ENCODE data around the gene BPIFB3. TPM values are rescaled to one million over a fixed set of nuclear protein-coding genes. Genes with fewer than 3 reads are reported as not detected.
"Not testable (repeated sequence)": the region's sequence is repeated elsewhere in the genome, so short reads cannot be mapped to it uniquely, and the experiment has no call there.

Gene BPIFB3
- total RNA-seq, 1 donor from 2014 or later, result not detected

DNA sequence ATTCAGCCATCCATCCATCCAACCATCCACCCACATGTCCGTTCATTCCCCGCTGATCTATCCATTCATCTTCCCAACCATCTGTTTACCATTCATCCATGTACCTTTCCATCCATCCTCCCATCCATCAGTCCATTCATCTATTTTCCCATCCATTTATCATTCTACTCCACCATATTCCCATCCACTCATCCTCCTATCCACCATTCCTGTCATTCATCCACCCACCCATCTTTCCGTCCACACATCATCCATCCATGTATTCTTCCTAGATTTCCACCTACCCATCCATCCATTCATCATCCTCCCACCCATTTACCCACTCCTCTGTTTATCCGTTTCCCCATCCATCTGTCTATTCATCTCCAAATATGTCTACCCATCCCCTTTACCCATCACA lies 15.5 kb upstream of the BPIFB3 start:
- Mint-ChIP-seq H3K27me3 (ENCODE audit: low read depth) (peaks cover 37% of the 10 kb centered on the region), H3K4me1 (no peaks in the 10 kb centered on the region), H3K36me3 (no peaks in the 10 kb centered on the region), H3K4me3 (no peak overlapping the region), H3K27ac (no peak overlapping the region), H3K9me3 (no peaks in the 10 kb centered on the region)
- TF ChIP-seq, protein P1, sequence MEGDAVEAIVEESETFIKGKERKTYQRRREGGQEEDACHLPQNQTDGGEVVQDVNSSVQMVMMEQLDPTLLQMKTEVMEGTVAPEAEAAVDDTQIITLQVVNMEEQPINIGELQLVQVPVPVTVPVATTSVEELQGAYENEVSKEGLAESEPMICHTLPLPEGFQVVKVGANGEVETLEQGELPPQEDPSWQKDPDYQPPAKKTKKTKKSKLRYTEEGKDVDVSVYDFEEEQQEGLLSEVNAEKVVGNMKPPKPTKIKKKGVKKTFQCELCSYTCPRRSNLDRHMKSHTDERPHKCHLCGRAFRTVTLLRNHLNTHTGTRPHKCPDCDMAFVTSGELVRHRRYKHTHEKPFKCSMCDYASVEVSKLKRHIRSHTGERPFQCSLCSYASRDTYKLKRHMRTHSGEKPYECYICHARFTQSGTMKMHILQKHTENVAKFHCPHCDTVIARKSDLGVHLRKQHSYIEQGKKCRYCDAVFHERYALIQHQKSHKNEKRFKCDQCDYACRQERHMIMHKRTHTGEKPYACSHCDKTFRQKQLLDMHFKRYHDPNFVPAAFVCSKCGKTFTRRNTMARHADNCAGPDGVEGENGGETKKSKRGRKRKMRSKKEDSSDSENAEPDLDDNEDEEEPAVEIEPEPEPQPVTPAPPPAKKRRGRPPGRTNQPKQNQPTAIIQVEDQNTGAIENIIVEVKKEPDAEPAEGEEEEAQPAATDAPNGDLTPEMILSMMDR (IDR thresholded peaks at IDR 0.05; ENCODE audit: unreplicated experiment), result no peak
- no peak for DNase-seq (ENCODE audit: low spot score in 2 of 2, unreplicated experiment in 2 of 2)

DNA sequence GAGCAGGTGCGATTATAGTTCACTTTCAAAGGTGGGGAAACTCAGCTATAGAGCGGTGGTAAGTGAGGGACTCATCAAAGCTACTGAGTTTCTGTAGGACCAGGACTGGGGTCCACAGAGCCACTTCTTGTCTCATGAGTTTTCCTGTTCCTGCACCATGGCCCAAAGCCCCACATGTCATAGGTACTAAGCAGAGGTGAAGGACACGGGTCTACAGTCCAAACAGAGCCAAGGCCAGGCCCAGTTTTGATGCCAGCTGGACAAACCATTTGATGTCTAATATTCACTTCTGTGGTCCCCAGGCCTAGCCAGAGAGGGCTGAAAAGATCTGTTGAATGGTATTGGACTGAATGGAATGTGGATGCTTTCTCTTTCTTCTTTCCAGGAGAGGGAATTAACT lies 11.3 kb upstream of the BPIFB3 start:
- H3K27ac Mint-ChIP-seq, result no peak overlapping the region
- peaks cover 22% of the 10 kb centered on the region for H3K9me3 Mint-ChIP-seq
- peaks cover 31% of the 10 kb centered on the region for H3K27me3 Mint-ChIP-seq (ENCODE audit: low read depth)
- TF ChIP-seq, protein P1 (IDR thresholded peaks at IDR 0.05; ENCODE audit: unreplicated experiment), result no peak
- H3K36me3 Mint-ChIP-seq, result peaks cover 2% of the 10 kb centered on the region
- H3K4me3 Mint-ChIP-seq, result no peak overlapping the region
- DNase-seq (ENCODE audit: low spot score in 2 of 2, unreplicated experiment in 2 of 2), result no peak
- no peaks in the 10 kb centered on the region for H3K4me1 Mint-ChIP-seq

DNA sequence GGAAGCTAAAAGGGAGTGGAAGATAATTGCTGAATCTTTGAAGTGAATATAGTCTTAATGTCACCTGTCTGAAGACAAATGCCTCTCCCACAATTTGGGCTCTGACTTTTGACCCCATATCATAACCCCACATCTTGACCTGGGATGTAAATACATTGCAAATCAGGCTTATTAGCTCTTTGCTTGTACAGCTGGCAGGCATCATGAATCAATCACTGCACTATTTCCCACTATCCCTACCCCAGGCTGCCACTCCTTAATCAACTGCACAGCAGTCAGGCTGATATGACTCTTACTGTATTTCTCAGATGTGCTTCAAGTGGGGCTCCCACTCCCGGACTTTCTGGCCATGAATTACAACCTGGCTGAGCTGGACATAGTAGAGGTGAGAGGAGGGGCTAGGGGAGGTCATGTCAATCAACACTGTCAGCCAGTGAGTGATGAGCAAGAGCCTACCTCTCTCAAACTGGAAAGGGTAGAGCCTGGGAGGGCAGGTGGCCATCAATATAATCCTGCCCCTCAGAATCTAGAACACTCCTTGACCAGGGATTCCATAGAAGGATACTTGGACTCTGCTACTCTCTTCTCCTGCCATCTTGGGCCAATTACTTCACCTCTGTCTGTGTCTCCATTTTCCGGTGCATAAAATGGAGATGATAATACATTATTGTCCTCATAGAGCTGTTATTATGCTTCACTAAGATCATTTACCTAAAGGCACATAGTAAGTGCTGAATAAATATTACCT lies 10.5 kb upstream of the BPIFB3 start:
- no peak overlapping the region for H3K4me3 Mint-ChIP-seq
- no peak overlapping the region for H3K27ac Mint-ChIP-seq
- H3K36me3 Mint-ChIP-seq, result peaks cover 2% of the 10 kb centered on the region
- peaks cover 22% of the 10 kb centered on the region for H3K9me3 Mint-ChIP-seq
- H3K27me3 Mint-ChIP-seq (ENCODE audit: low read depth), result peaks cover 25% of the 10 kb centered on the region
- H3K4me1 Mint-ChIP-seq, result no peaks in the 10 kb centered on the region
- no peak for DNase-seq (ENCODE audit: low spot score in 2 of 2, unreplicated experiment in 2 of 2)
- TF ChIP-seq, protein P1 (IDR thresholded peaks at IDR 0.05; ENCODE audit: unreplicated experiment), result no peak

DNA sequence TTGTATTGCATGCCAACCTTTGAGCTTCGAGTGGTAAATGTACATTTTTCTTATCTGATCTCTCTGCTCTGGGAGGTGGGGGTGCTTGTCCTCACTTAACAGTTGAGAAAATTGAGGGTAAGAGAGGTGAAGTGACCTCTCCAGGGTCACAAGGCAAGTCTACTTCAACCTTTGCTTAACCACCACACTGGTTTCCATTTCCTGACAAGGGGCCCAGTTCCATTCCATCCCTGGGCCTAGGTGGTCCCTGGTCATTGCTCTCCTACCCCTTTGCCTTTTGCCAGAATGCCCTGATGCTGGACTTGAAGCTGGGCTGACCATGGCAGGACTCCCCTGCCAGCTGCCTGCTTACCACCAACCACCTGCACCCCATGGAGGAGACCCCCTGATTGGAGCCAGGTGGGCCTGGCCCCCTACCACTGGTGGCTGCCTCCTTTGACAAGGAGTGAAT lies 9.9 kb upstream of the BPIFB3 start:
- Mint-ChIP-seq H3K27me3 (ENCODE audit: low read depth) (peaks cover 20% of the 10 kb centered on the region), H3K27ac (no peak overlapping the region), H3K4me3 (no peak overlapping the region), H3K36me3 (peaks cover 2% of the 10 kb centered on the region), H3K4me1 (no peaks in the 10 kb centered on the region), H3K9me3 (peaks cover 22% of the 10 kb centered on the region)
- no peak for DNase-seq (ENCODE audit: low spot score in 2 of 2, unreplicated experiment in 2 of 2)
- TF ChIP-seq, protein P1 (IDR thresholded peaks at IDR 0.05; ENCODE audit: unreplicated experiment), result no peak

DNA sequence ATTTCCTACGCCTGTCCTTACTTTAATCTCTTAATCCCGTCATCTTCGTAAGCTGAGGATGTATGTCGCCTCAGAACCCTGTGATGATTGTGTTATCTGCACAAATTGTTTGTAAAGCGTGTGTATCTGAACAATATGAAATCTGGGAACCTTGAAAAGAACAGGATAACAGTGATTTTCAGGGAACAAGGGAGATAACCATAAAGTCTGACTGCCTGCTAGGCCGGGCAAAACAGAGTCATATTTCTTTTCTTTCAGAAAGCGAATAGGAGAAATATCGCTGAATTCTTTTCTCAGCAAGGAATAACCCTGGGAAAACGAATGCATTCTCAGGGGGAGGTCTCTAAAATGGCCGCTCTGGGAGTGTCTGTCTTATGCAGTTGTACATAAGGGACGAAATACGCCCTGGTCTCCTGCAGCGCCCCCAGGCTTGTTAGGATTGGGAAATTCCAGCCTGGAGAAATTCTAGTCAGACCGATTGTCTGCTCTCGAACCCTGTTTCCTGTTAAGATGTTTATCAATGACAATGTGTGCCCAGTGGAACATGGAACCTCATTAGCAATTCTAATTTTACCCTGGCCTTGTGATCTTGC lies 8.5 kb upstream of the BPIFB3 start:
- not testable (repeated sequence) for DNase-seq (ENCODE audit: low spot score in 2 of 2, unreplicated experiment in 2 of 2); H3K4me1 Mint-ChIP-seq; H3K4me3 Mint-ChIP-seq; H3K27ac Mint-ChIP-seq; H3K36me3 Mint-ChIP-seq; H3K27me3 Mint-ChIP-seq (ENCODE audit: low read depth)
- peaks cover 22% of the 10 kb centered on the region for H3K9me3 Mint-ChIP-seq

DNA sequence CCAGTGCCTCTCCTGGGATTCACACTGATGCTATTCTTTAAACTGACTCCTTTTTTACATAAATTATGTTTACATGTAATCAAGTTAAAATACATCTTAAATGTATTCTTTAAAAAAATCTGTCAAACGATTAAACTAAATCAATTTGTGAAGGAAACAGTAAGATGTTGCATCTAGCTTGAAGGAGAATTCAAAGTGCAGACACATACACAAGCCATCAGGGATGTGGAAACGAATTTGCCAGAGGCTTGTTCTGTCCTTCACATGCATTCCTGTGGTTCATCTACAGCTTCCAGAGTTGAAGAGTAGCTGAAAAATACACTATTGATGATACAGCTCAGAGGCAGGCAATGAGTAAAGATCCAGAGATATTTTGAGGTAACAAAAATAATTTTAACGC lies 7.3 kb upstream of the BPIFB3 start:
- Mint-ChIP-seq H3K27ac (no peak overlapping the region), H3K36me3 (peaks cover 2% of the 10 kb centered on the region), H3K27me3 (ENCODE audit: low read depth) (peaks cover 1% of the 10 kb centered on the region), H3K4me1 (no peaks in the 10 kb centered on the region), H3K9me3 (peaks cover 22% of the 10 kb centered on the region), H3K4me3 (no peak overlapping the region)
- no peak for DNase-seq (ENCODE audit: low spot score in 2 of 2, unreplicated experiment in 2 of 2)
- TF ChIP-seq, protein P1 (IDR thresholded peaks at IDR 0.05; ENCODE audit: unreplicated experiment), result no peak
